ENCODE results near the gene PPM1M.

- no peak for TF ChIP-seq YY1 (IDR thresholded peaks at IDR 0.05; ENCODE audit: insufficient read depth, insufficient read length)
- TF ChIP-seq SUZ12 (IDR thresholded peaks at IDR 0.05; ENCODE audit: extremely low read depth, insufficient read depth, insufficient read length): no peak
- TF ChIP-seq ZNF274 (IDR thresholded peaks at IDR 0.05; ENCODE audit: low read depth, low read length): no peak
Observed at GRCh38 chr3:52277972-52278509, 32.5 kb downstream of the PPM1M start.

Data from NT2/D1 (cell line).